ENCODE data around the gene DGKD. TPM values are rescaled to one million over a fixed set of nuclear protein-coding genes. Genes with fewer than 3 reads are reported as not detected.
A peak's percentile ranks its signal among the peaks of the same experiment; 100 is the strongest.
"Not testable (repeated sequence)": the region's sequence is repeated elsewhere in the genome, so short reads cannot be mapped to it uniquely, and the experiment has no call there.

Gene DGKD
- total RNA-seq, 2 experiments from 2014 or later, result 92.1 to 94.2 TPM

DNA sequence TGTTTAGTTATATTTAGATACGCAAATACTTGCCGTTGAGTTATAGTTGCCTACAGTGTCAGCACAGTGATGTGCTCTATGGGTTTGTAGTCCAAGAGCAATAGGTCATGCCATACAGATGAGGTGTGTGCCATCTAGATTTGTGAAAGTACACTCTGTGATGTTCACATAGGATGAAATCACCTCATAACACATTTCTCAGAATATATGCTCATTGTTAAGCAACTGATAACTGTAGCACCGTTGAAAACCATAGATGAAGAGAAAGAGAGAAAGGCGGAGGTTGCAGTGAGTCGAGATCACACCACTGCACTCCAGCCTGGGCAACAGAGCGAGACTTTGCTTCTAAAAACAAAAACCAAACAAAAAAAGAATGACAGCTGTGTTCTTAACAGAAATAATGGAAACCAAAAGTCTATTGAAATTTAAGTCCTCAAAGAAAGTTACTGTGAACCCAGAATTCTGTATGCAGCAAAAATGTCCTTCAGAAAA is 9.5 kb downstream of the DGKD start:
- CTCF ChIA-PET, result interaction anchor here (1.1 to 1.9 kb wide), 2 partner anchors 34 to 84 kb away, joined by 3 to 4 read pairs; no protein-coding TSS in a partner anchor

DNA sequence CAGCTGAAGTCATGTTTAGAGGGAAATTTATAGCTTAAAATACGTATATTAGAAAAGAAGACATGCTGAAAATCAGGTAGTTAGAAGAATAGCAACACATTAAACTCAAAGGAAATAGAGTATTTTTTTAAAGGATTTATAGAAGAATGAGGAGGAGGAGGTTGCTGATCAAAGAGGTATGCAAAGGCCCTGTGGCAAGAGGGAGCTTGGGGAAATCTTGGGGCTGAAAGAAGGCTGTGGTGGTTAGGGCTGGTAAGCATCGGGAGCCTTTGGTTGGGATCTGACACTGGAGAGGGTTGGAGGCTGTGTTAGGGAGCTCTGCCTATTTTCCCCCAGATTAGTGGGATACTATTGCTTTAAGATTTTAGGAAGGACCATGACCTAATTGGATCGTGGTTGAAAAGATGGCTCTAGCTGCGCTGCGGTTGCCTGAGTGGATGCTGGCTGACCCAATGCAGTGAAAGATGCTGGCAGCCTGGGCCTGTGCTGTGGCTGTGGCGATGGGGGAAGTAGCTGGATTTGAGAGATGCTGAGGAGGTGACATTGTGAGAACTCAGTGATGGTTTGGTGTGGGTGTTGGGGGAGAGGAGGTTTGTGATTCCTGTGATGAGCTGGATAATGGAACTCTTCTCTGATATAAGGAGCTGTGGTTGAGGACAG is 11.7 kb downstream of the DGKD start:
- H3K27ac Mint-ChIP-seq, result peak overlapping the region; percentile 36
- no peak overlapping the region for H3K4me3 Mint-ChIP-seq
- H3K36me3 Mint-ChIP-seq (ENCODE audit: low read depth), result peaks cover 21% of the 10 kb centered on the region
- no peaks in the 10 kb centered on the region for H3K9me3 Mint-ChIP-seq (ENCODE audit: insufficient read depth)
- no peaks in the 10 kb centered on the region for H3K27me3 Mint-ChIP-seq (ENCODE audit: low read depth)
- ATAC-seq (no peak), DNase-seq (no peak)
- H3K4me1 Mint-ChIP-seq (ENCODE audit: low read depth), result peaks cover 31% of the 10 kb centered on the region
- POLR2A ChIA-PET, result interaction anchor here (1.0 kb wide), 1 partner anchor 19 kb away, joined by 4 read pairs; no protein-coding TSS in a partner anchor
- CTCF ChIA-PET, result interaction anchor here (0.9 to 1.5 kb wide), 5 partner anchors 10 to 38 kb away, joined by 3 to 4 read pairs (median 3); no protein-coding TSS in a partner anchor

More for the DNA sequence above, 9.5 kb downstream of the DGKD start:
- H3K4me1 Mint-ChIP-seq (ENCODE audit: low read depth), result peaks cover 36% of the 10 kb centered on the region
- POLR2A ChIA-PET, result interaction anchor here (1.2 kb wide), 1 partner anchor 22 kb away, joined by 3 read pairs; no protein-coding TSS in a partner anchor
- ATAC-seq, result no peak
- H3K36me3 Mint-ChIP-seq (ENCODE audit: low read depth), result peaks cover 35% of the 10 kb centered on the region
- H3K9me3 Mint-ChIP-seq (ENCODE audit: insufficient read depth), result no peaks in the 10 kb centered on the region
- peak overlapping the region; percentile 5 for H3K27ac Mint-ChIP-seq
- no peak overlapping the region for H3K4me3 Mint-ChIP-seq
- H3K27me3 Mint-ChIP-seq (ENCODE audit: low read depth), result no peaks in the 10 kb centered on the region
- DNase-seq, result no peak

DNA sequence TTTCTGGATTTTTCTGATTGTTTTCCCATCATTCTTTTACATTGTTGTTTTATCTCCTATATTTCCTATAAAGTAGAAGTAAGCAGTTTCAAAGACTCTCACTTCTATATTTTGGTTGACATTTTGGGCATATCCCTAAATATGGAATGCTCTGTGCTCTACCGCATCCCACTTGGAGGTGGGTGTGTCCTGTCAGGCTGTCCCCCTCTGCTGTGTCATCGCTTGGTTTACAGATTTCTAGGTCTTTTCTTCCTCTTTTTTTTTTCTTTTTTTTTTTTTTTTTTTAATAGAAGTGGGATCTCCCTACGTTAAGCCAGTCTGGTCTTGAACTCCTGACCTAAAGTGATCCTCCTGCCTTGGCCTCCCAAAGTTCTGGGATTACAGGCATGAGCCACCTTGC is 13.3 kb downstream of the DGKD start:
- ATAC-seq (no peak), DNase-seq (no peak)
- H3K9me3 Mint-ChIP-seq (ENCODE audit: insufficient read depth), result no peaks in the 10 kb centered on the region
- H3K4me3 Mint-ChIP-seq, result no peak overlapping the region
- H3K27me3 Mint-ChIP-seq (ENCODE audit: low read depth), result no peaks in the 10 kb centered on the region
- CTCF ChIA-PET, result no interaction called here
- POLR2A ChIA-PET, result no interaction called here
- peaks cover 25% of the 10 kb centered on the region for H3K36me3 Mint-ChIP-seq (ENCODE audit: low read depth)
- peaks cover 28% of the 10 kb centered on the region for H3K4me1 Mint-ChIP-seq (ENCODE audit: low read depth)
- no peak overlapping the region for H3K27ac Mint-ChIP-seq

DNA sequence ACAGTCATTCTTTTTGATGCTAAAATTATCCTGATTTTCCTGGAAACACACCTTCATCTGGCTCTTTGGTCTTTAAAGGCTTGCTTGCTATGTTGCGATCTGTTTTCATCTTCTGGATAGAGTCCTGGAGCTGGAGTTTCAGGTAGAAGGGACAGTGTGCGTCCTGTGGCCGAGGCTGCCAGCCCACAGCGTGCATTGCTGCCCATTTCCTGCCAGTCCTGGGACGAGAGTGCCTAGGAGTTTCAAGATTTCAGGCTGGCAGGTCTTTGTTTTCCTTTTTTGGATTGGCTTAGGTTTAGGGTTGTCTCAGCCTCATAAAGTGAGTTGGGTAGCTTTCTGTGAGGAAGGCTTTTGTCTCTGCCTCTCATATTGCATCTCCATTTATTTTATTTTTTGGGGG is 14.5 kb downstream of the DGKD start:
- no peak overlapping the region for H3K4me3 Mint-ChIP-seq
- POLR2A ChIA-PET, result interaction anchor here (0.7 kb wide), 1 partner anchor 10 kb away, joined by 3 read pairs; no protein-coding TSS in a partner anchor
- peaks cover 27% of the 10 kb centered on the region for H3K4me1 Mint-ChIP-seq (ENCODE audit: low read depth)
- peaks cover 27% of the 10 kb centered on the region for H3K36me3 Mint-ChIP-seq (ENCODE audit: low read depth)
- no peak overlapping the region for H3K27ac Mint-ChIP-seq
- no peaks in the 10 kb centered on the region for H3K9me3 Mint-ChIP-seq (ENCODE audit: insufficient read depth)
- CTCF ChIA-PET, result no interaction called here
- DNase-seq, result no peak
- ATAC-seq, result no peak
- H3K27me3 Mint-ChIP-seq (ENCODE audit: low read depth), result no peaks in the 10 kb centered on the region

DNA sequence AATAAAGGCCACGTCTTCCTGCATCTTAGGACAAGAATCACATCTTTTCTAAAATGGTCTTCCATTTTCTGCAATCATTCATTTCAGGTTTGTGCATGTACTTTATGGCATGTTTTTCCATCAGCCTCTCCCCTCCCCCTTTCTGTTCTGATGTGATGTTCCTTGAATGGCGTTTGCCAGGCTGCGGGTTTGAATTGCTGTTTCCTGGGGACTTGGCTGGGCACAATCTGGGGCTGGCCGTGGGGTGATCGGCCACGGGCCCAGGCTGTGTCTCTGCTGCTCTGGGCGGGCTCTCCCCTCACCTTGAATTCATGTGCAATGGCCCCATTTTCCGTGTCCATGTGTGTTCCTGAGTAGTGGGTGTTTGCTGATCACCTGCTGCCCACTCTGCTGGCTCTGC is 15.2 kb downstream of the DGKD start:
- H3K36me3 Mint-ChIP-seq (ENCODE audit: low read depth), result peaks cover 26% of the 10 kb centered on the region
- CTCF ChIA-PET, result no interaction called here
- ATAC-seq (no peak), DNase-seq (no peak)
- H3K9me3 Mint-ChIP-seq (ENCODE audit: insufficient read depth), result no peaks in the 10 kb centered on the region
- no peak overlapping the region for H3K27ac Mint-ChIP-seq
- H3K4me1 Mint-ChIP-seq (ENCODE audit: low read depth), result peaks cover 25% of the 10 kb centered on the region
- H3K27me3 Mint-ChIP-seq (ENCODE audit: low read depth), result no peaks in the 10 kb centered on the region
- no peak overlapping the region for H3K4me3 Mint-ChIP-seq
- POLR2A ChIA-PET, result interaction anchor here (0.7 kb wide), 1 partner anchor 11 kb away, joined by 3 read pairs; no protein-coding TSS in a partner anchor

DNA sequence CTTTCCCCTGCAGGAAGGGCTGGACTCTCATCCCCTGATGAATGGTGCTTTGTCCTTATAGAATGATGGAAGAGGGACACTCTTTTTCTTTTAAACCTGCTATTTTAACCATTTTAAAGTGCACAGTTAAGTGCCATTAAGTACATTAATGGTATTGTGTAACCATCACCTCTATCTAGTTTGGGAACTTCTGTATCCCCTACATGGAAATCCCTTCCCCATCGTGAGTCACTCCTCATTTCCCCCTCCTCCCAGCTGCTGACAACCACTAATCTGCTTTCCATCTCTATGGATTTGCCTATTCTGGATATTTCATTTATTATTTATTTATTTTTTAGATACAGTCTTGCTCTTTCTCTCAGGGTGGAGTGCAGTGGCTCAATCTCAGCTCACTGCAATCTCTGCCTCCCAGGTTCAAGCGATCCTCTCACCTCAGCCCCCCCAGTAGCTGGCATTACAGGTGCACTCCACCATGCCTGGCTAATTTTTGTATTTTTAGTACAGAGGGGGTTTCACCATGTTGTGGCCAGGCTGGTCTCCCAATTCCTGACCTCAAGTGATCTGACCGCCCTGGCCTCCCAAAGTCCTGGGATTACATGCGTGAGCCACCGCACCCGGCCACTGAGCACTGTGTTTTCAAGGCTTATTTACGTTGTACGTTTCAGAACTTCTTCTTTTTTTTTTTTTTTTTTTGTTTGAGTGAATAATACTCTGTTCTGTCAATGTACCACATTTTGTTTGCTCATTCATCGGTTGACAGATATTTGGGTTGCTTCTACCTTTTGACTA is 15.8 kb downstream of the DGKD start:
- H3K27me3 Mint-ChIP-seq (ENCODE audit: low read depth), result no peaks in the 10 kb centered on the region
- CTCF ChIA-PET, result no interaction called here
- ATAC-seq (no peak), DNase-seq (no peak)
- peaks cover 25% of the 10 kb centered on the region for H3K4me1 Mint-ChIP-seq (ENCODE audit: low read depth)
- H3K9me3 Mint-ChIP-seq (ENCODE audit: insufficient read depth), result no peaks in the 10 kb centered on the region
- no peak overlapping the region for H3K27ac Mint-ChIP-seq
- peaks cover 26% of the 10 kb centered on the region for H3K36me3 Mint-ChIP-seq (ENCODE audit: low read depth)
- POLR2A ChIA-PET, result no interaction called here
- no peak overlapping the region for H3K4me3 Mint-ChIP-seq

DNA sequence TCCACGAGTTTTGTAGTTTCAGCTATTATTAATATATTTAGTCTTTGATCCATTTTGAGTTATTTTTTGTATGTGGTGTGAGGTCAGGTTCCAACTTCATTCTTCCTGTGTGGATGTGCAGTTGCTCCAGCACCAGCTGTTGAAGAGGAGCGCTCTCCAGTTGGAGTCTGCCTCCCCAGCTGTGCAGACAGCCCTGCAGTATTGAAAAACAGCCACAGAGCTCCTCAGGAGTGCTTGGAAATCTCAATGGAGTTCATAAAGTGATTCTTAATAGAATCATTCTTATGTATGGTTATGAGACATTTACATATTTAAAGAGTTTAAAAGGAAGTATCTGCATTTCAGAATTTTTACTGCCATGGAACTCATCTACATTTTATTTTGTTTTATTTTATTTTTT is 17.3 kb downstream of the DGKD start:
- H3K27me3 Mint-ChIP-seq (ENCODE audit: low read depth), result no peaks in the 10 kb centered on the region
- H3K9me3 Mint-ChIP-seq (ENCODE audit: insufficient read depth), result no peaks in the 10 kb centered on the region
- H3K4me1 Mint-ChIP-seq (ENCODE audit: low read depth), result peaks cover 15% of the 10 kb centered on the region
- no peak for ATAC-seq
- CTCF ChIA-PET, result interaction anchor here (1.9 kb wide), 1 partner anchor 18 kb away, joined by 5 read pairs; no protein-coding TSS in a partner anchor
- H3K4me3 Mint-ChIP-seq, result no peak overlapping the region
- H3K27ac Mint-ChIP-seq, result no peak overlapping the region
- POLR2A ChIA-PET, result no interaction called here
- H3K36me3 Mint-ChIP-seq (ENCODE audit: low read depth), result peaks cover 39% of the 10 kb centered on the region
- DNase-seq, result no peak

DNA sequence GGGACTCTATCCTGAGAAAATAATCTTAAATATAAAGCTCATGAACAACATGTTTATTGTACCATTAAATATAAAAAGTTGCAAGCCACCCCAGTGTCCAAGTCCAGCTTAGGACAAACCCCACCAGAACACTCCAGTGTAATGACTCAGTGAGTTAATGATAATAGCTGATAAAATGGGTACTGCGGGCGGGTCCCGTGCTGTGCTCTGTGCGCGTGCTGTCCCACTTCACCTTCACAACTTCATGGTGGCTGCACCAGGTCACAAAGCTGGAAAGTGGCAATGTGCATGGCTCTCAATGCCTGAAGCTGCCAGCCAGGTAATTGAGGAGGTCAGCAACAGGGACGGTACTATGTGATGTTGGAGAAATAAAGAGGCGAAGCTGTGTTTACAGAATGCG is 18.6 kb downstream of the DGKD start:
- H3K27me3 Mint-ChIP-seq (ENCODE audit: low read depth), result no peaks in the 10 kb centered on the region
- CTCF ChIA-PET, result interaction anchor here (1.3 to 1.9 kb wide), 2 partner anchors 19 to 32 kb away, joined by 3 to 5 read pairs; no protein-coding TSS in a partner anchor
- no peak overlapping the region for H3K4me3 Mint-ChIP-seq
- ATAC-seq (no peak), DNase-seq (no peak)
- POLR2A ChIA-PET, result interaction anchor here (1.0 kb wide), 1 partner anchor 49 kb away, joined by 3 read pairs; no protein-coding TSS in a partner anchor
- H3K36me3 Mint-ChIP-seq (ENCODE audit: low read depth), result peaks cover 44% of the 10 kb centered on the region
- peaks cover 15% of the 10 kb centered on the region for H3K4me1 Mint-ChIP-seq (ENCODE audit: low read depth)
- no peak overlapping the region for H3K27ac Mint-ChIP-seq
- no peaks in the 10 kb centered on the region for H3K9me3 Mint-ChIP-seq (ENCODE audit: insufficient read depth)

DNA sequence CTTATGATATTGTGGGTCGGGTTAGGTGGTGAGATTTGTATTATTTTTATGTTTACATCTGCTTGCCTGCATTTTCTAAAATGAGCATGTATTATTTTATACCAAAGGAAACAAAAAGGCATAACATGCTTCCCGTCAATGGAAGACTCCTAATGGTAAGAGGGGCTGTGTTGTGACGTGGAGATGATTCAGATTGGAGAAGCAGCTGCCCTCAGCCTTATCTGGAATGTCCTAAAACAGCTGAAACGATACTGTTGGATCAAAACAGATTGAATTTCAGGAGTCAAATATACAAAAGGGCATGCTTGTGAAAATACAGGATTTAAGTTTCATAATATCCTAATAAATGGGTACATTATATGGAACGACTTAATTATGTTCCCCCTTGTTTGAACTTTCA is 19.0 kb downstream of the DGKD start:
- Mint-ChIP-seq H3K27me3 (ENCODE audit: low read depth) (no peaks in the 10 kb centered on the region), H3K4me1 (ENCODE audit: low read depth) (peaks cover 14% of the 10 kb centered on the region), H3K27ac (no peak overlapping the region), H3K36me3 (ENCODE audit: low read depth) (peaks cover 43% of the 10 kb centered on the region), H3K9me3 (ENCODE audit: insufficient read depth) (no peaks in the 10 kb centered on the region), H3K4me3 (no peak overlapping the region)
- POLR2A ChIA-PET, result interaction anchor here (0.7 kb wide), 1 partner anchor 12 kb away, joined by 3 read pairs; no protein-coding TSS in a partner anchor
- CTCF ChIA-PET, result interaction anchor here (1.3 to 1.9 kb wide), 2 partner anchors 20 to 31 kb away, joined by 3 to 5 read pairs; no protein-coding TSS in a partner anchor
- DNase-seq (no peak), ATAC-seq (no peak)

DNA sequence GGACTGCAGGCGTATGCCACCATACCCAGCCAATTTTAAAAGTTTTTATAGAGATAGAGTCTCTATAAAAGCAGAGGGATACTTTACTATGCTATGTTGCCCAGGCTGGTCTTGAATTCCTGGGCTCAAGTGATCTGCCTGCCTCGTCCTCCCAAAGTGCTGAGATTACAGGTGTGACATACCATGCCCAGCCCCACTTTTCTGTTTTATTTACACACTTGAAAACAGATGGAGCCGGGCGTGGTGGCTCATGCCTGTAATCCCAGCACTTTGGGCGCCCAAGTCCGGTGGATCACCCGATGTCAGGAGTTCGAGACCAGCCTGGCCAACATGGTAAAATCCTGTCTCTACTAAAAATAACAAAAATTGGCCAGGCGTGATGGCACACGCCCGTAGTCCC is 20.5 kb downstream of the DGKD start:
- H3K4me3 Mint-ChIP-seq; H3K9me3 Mint-ChIP-seq (ENCODE audit: insufficient read depth); H3K27me3 Mint-ChIP-seq (ENCODE audit: low read depth); ATAC-seq; H3K27ac Mint-ChIP-seq; POLR2A ChIA-PET; DNase-seq: not testable (repeated sequence)
- H3K4me1 Mint-ChIP-seq (ENCODE audit: low read depth), result peaks cover 14% of the 10 kb centered on the region
- CTCF ChIA-PET, result interaction anchor here (1.7 kb wide), 1 partner anchor 9 kb away, joined by 4 read pairs; no protein-coding TSS in a partner anchor
- peaks cover 52% of the 10 kb centered on the region for H3K36me3 Mint-ChIP-seq (ENCODE audit: low read depth)

DNA sequence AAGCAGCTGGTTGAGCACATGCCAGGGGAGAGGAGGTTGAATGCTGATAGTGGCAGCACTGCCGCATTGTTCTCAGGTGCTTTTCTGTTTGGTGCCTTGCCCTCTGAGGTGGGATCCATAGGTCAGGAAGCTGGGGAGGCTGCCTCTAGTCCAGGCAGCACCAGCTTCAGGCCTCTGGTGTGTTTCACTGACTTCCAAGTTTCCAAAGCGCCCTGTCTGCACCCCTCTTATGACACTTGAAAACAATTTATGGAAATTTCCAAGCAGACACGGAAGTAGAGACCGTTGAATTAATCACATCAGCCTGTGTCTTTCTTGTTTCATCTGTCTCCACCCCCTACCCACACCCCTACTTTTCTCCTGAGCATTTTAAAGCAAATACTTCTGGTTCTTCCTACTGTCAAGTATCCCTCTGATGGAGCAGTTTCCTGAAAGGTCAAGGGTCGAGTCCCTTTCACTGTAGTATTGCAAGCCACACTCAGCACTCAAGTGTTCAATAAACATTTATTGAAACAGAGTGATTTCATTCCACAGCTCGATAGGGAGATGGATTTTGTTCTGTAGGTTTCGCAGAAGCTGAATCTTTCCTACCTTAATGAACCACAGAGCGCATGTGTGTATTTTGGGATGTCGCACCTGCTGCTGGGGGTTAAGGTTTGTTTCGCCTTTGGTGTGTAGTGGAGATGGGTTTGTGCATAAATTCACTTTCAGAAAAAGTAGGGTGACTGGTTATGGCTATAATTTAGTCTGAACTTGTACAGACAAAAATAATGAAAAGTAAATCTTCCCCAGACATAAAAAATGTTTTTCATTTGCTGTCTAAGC is 21.4 kb downstream of the DGKD start:
- DNase-seq (no peak), ATAC-seq (no peak)
- Mint-ChIP-seq H3K4me1 (ENCODE audit: low read depth) (peaks cover 24% of the 10 kb centered on the region), H3K9me3 (ENCODE audit: insufficient read depth) (no peaks in the 10 kb centered on the region), H3K27me3 (ENCODE audit: low read depth) (no peaks in the 10 kb centered on the region), H3K4me3 (no peak overlapping the region), H3K27ac (no peak overlapping the region), H3K36me3 (ENCODE audit: low read depth) (peaks cover 59% of the 10 kb centered on the region)
- POLR2A ChIA-PET, result no interaction called here
- CTCF ChIA-PET, result interaction anchor here (1.5 to 1.7 kb wide), 2 partner anchors 8 to 9 kb away, joined by 4 to 6 read pairs; no protein-coding TSS in a partner anchor
